Erythroblast (primary cell): ENCODE data around the gene NDUFA7.
"Not testable (repeated sequence)": the region's sequence is repeated elsewhere in the genome, so short reads cannot be mapped to it uniquely, and the experiment has no call there.

Experiments
- GATA1 ChIP-seq: IDR thresholded peaks from 2 replicates; pipeline ENCODE4 v1.6.1; 2011; ENCODE audit warnings: low read depth, mild to moderate bottlenecking, control low read depth, low read length, moderate library complexity
- POLR2A ChIP-seq: IDR thresholded peaks from 2 replicates; pipeline ENCODE4 v1.6.1; 2011; ENCODE audit warnings: mild to moderate bottlenecking, low read length

DNA sequence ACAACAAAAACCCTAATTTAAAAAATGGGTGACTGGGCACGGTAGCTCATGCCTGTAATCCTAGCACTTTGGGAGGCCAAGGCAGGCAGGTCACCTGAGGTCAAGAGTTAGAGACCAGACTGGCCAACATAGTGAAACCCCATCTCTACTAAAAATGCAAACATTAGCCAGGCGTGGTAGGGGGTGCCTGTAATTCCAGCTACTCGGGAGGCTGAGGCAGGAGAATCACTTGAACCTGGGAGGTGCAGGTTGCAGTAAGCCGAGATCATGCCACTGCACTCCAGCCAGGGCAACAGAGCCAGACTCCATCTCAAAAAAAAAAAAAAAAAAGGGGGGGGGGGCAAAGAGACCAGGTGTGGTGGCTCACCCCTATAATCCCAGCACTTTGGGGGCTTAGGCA is 56.9 kb downstream of the NDUFA7 start:
- TF ChIP-seq POLR2A, GATA1: not testable (repeated sequence)
